GM12872 (cell line): ENCODE measurements around the gene CFAP46.

Experiments used
- CTCF ChIP-seq: IDR thresholded peaks from 3 replicates; pipeline ENCODE4 v1.5.1; 2011; ENCODE audit warnings: low read depth, mild to moderate bottlenecking, low read length, moderate library complexity; ENCODE audit not compliant: insufficient read depth

The CFAP46 gene

GRCh38 chr10:132758865-132759264 is 183.5 kb downstream of the CFAP46 start:
- no peak for TF ChIP-seq CTCF
